DMS 273 (cell line): ENCODE measurements around the gene MRTO4.

ENCODE experiments used
- DNase-seq: peaks from one replicate; lab custom pipeline; 2025; ENCODE audit not compliant: unreplicated experiment; lab: John Stamatoyannopoulos, UW

MRTO4 gene

DNA sequence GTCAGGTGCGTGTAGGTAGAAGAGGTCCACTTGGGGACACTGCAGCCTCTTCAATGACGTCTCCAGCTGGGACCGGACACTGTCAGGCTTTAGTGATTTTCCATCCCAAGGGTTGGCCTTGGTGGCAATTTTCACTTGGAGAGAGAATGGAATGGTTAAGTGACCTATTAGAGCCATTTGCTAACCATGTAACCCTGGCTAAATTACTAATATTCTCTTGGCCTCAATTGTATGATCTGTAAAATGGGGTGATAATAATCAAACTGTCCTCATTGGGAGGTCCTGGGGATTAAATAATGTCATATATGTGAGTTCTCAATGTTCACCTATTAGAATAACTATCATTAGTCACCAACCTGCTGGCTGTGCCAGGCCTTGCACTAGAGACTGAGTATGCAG is 56.9 kb downstream of the MRTO4 start:
- no peak for DNase-seq

DNA sequence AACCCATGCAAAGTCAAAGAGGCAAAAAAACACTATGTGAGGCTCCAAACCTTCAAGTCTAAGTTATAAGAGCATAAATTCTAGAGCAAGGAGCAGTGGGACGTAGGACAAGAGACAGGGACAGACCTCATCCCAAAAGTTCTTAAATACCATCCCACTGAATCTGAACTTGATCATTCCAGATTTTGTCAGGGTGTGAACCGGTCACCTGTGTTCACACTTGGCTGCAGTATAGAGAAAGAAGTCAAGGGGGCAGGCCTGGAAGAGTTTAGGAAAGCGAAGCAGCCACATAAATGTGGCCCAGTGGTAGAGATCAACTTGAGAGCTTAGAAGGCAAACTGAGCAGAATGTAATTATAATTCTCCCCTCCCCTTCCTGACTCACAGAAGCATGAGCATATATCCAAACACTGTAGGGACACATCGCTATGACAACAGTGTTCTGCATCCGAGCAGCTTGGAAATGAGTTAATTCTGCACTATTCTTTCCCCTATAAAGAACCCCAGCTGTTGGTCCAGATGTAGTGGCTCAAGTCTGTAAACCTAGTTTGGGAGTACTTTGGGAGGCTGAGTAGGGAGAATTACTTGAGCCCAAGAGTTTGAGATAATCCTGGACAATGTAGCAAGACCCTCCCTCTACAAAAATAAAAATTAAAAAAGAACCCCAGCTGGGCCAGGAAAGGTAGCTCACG is 57.7 kb downstream of the MRTO4 start:
- peak; percentile 38 for DNase-seq
